Measurements from ENCODE around the gene FAR2. TPM values are rescaled to one million over a fixed set of nuclear protein-coding genes. Genes with fewer than 3 reads are reported as not detected.

The FAR2 gene
- total RNA-seq, 1 experiment from 2014 or later: 22.1 TPM

GRCh38 chr12:29245246-29245645 is 96.2 kb downstream of the FAR2 start:
- Histone ChIP-seq H4K91ac (ENCODE audit: insufficient read length, low read depth, low read length) (no peak overlapping the region), H2AFZ (ENCODE audit: low read length) (no peak overlapping the region), H2BK120ac (ENCODE audit: low read depth, low read length, poor library complexity, severe bottlenecking) (no peak overlapping the region), H4K20me1 (ENCODE audit: control insufficient read depth, insufficient read depth, insufficient read length) (no peaks in the 10 kb centered on the region), H3K23me2 (ENCODE audit: insufficient read length, low read depth, low read length, poor library complexity, severe bottlenecking) (no peaks in the 10 kb centered on the region), H3K14ac (ENCODE audit: insufficient read depth, low read length) (no peak overlapping the region), H3T11ph (ENCODE audit: low read length) (no peak overlapping the region), H4K5ac (ENCODE audit: insufficient read length, low read depth, low read length) (no peak overlapping the region), H2BK12ac (ENCODE audit: insufficient read length, low read depth, low read length) (no peak overlapping the region), H3K4ac (ENCODE audit: low read depth, low read length) (no peak overlapping the region), H3K27me3 (ENCODE audit: insufficient read depth, low read length) (no peaks in the 10 kb centered on the region), H2AK5ac (ENCODE audit: insufficient read length, low read length) (no peak overlapping the region), H2BK15ac (ENCODE audit: low read depth, low read length) (no peak overlapping the region), H3K18ac (ENCODE audit: insufficient read length, low read depth, low read length) (no peak overlapping the region), H3K9me3 (ENCODE audit: control insufficient read depth, low read depth, low read length) (no peaks in the 10 kb centered on the region), H3K27ac (ENCODE audit: insufficient read length, low read depth, low read length) (no peak overlapping the region), H3K56ac (ENCODE audit: insufficient read length, low read depth, low read length) (no peak overlapping the region), H2BK5ac (ENCODE audit: insufficient read length, low read length) (no peak overlapping the region), H3K4me1 (ENCODE audit: insufficient read depth, low read length) (no peaks in the 10 kb centered on the region), H2BK20ac (ENCODE audit: low read depth, low read length, poor library complexity, severe bottlenecking) (no peak overlapping the region), H3K9ac (ENCODE audit: extremely low read depth, insufficient read length, low read length) (no peak overlapping the region), H3K4me2 (ENCODE audit: insufficient read depth, insufficient read length, low read length) (no peak overlapping the region), H4K8ac (replicated peaks; ENCODE audit: insufficient read length, low read depth, low read length) (no peak overlapping the region), H3K79me2 (ENCODE audit: insufficient read depth, low read length) (no peaks in the 10 kb centered on the region), H3K79me1 (ENCODE audit: insufficient read depth, low read depth, low read length, poor library complexity, severe bottlenecking) (no peaks in the 10 kb centered on the region), H3K23ac (ENCODE audit: insufficient read length, low read depth, low read length) (no peak overlapping the region)
- peaks cover 0 to 3% (median 0%) of the 10 kb centered on the region in 3 experiments; a peak in 2 of 7 replicates for H3K36me3 Mint-ChIP-seq (ENCODE audit: insufficient read depth in 1 of 3, low read depth in 3 of 3)
- no peak overlapping the region for H3K27ac Mint-ChIP-seq
- H3K27me3 Mint-ChIP-seq (ENCODE audit: low read depth): peaks cover 4% of the 10 kb centered on the region; the same call in 1 of the 2 replicates
- WGBS (ENCODE audit: extremely low coverage, insufficient read length, low lambda C conversion rate): no CpG with 5 or more reads among the region's 3 CpGs
- peaks cover 45% of the 10 kb centered on the region in 2 experiments for H3K4me1 Mint-ChIP-seq
- no peak for DNase-seq
- peaks cover 0 to 6% of the 10 kb centered on the region in 2 experiments; a peak in 2 of 5 replicates for H3K9me3 Mint-ChIP-seq
- H3K4me3 Mint-ChIP-seq: no peak overlapping the region
- no peak for TF ChIP-seq CTCF (conservative IDR thresholded peaks at IDR 0.05)
